RKO (cell line): ENCODE results near the gene C11orf87.

ENCODE experiments used
- DNase-seq: peaks from one replicate; pipeline ENCODE4 v3.0.0-alpha.2; 2016; ENCODE audit warnings: low spot score

The C11orf87 gene

DNA sequence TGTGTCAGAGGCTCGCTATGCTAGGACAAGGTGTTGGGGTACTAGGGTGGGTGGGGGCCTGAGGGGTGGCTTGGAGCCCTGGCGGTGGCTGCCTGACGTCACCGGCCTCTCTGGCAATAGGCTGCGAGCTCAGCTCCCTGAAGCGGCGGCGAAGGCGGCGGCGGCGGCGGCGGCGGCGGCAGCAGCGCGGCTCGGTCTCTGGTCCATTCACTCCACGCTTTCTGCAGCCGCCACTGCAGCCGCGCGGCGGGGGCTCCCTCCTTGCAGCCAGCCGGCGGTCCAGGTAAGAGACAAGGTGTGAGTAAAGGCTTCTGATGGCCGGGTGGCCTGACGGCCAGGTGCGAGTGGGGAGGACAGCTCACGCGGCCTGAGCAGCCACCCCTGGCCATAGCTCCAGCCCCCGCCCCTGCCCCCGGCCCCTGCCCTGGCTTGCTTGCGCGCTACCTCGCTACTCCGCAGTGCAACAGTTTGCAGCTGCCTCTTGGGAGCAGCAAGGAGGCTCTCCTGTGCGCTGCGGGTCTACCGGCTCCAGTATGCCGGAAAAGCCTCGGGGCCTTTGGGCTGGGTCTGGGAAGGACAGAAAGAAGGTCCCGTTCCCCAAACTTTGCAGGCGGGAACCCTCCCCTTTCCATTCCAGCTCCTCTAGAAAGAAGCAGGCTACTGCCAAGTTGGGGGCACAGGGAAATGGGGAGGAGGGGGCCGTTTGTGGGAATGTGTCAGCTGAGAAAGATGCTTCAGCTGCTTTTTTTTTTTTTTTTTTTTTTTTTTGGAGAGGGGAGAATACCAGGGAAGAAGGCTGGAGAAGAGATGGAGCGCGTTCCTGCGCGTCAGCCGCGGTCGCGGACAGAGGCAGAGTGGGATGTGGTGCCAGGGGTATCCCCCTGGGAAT is at the start of gene C11orf87:
C11orf87 (plus strand) TSS at position 210 of the 889 bp plus-strand sequence. CDS start 1,444 bp downstream, outside the sequence.
- no peak for DNase-seq

DNA sequence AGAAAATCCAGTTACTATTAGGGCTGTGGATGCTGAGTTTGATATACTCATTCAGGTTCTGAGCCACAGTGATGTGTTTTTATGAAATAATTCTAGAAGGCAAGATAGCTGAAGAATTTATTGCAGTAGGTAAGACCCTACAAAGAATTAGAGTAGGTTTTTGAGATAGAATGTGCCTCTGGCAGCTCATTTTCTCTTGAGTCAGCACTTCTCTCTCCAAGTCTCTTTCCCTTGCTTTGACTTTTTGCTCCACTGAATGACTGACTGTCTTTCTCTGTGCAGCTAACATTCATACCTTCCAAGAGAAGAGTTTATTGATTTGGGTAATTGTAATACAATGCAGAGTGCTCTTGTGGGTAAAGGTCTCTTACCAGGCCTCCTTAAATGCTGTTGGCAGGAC is 48.0 kb upstream of the C11orf87 start:
- no peak for DNase-seq

DNA sequence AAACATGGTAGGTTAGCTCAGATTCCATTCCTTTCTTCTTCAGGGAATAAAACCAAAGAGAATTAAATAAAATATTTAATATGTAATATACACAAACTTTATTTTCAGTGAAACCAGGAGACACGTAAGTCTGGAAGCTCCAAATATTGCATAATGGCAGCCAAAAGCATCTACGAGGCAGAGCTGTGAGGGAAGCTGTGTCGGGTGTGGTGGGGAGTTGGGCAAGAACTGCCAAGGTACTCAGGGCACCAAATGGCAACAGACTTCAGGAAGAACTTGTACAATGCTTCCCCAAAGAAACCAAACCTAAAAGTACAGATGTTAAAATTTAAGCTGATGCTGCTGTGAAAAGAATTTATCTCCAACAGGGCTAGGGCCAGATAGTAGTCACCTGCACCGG is 47.5 kb upstream of the C11orf87 start:
- DNase-seq, result no peak

DNA sequence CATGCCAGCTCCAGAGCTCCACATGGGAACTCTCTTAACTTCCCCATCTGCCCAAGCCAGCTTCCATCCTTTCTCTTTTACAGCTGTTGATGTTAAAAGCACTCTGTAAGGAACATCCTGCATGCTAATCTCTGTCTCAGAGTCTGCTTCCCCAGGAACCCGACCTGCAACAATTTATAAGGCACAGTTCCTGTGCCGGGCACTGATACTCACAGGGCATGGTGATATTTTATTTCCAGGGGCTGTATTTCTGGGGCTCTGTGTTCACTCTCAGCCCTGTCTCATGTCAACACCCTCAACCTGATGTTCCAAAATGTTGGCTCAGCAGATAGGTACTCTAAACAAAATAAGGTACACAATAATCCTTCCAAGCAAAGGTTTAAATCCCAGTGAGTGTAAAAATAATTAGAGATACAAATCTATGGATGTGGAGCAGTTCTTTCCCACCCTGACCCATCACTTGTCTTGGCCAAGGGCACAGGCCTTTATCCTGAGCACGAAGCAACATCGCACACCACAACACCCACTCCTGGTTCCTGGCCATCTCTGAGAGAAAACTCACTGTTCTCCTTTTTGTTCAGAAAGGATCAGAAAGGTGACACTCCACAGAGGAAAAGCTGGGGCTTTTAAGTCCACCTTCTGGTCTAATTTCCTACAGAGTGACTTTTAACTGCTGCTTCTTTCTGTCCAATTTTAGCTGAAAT is 44.8 kb upstream of the C11orf87 start:
- DNase-seq, result no peak

DNA sequence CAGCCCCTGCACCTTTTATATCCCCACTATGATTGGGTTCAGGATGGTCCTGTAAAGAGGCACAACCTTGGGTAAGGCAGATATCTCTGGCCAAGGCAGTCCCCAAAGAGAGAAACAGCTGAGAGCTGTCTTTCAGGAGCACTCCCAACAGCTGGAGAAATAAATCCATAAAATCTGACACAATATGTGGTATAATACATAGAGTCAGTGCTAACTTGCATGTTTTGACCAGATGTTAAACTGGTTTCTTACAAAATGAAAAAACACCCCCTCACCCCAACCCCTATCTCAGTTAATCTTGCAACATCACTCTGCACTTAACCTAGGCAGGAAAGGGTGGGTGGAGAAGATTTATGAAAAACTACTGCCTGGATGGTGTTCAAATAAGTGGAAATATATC is 44.0 kb upstream of the C11orf87 start:
- DNase-seq, result no peak

DNA sequence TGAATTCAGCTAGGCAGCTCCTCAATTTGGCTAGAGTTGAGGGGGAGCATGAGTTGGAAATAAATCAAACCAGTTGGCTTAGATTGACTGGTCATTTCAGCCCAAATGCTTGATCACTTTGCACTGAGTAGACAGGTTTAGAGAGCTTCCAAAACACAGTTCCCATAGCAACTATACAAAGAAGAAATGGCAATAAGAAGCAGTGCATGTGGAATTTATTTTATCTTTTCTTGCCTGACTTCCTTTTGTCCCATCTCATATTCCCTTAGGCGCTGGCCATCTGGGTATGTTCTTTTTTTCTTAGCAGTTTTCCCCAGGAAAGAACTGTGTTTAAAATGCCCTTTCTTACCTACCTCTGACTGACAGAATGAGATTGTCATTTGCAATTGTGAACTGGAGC is 38.7 kb upstream of the C11orf87 start:
- DNase-seq, result no peak

DNA sequence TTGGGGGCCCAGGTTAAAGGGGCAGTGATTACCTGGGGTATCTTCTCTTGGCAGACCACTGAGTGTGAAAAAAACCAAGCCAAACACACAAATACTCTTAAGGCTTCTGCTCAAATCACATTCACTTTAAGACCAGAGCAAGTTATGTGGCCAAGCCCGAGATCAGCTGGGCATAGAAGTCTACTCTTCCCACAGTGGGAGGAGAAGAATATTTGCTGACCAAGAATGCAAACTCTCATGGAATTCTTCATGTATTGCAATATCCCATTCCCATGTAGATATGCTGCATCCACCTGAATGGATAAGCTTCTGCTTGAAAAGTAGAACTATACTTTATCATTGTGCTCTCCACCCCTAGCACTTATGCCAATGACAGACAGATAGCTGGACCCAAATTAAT is 37.1 kb upstream of the C11orf87 start:
- DNase-seq, result no peak

DNA sequence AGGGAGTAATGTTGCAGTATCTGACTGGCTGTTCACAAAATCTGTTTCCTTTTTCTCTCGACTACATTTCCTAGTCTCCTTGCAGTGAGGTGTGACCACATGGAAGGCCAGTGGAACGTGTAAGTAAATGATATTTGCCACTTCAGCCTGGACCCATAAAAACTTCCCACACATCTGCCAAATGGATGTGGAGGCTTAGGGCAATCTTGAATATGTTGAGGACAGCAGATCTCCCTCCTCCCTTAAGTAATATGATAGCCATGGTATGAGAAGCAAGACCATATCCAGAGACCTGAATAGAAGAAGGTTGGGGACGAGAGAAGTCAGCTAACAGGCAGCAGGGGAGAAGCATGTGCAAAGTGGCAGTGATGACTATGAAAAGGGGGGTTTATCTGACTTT is 33.0 kb upstream of the C11orf87 start:
- DNase-seq, result no peak

DNA sequence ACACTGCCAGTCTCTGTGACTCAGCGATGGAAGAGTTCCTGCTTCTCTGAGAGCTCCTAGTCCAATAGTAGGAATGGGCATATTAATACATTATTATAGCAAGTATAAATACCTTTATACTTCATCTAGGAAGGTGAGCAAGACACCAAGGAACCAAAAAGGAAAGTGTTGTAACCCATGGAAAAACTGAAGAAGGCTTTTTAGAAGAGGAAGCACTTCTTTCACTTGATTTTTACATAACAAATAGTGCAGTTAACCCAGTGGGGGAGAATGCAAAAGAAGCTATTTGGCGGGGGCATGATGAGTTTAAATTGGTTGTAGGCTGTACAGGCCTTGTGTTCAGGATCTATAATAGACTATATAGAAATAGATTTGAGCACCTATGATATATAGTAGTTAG is 31.2 kb upstream of the C11orf87 start:
- DNase-seq, result no peak

DNA sequence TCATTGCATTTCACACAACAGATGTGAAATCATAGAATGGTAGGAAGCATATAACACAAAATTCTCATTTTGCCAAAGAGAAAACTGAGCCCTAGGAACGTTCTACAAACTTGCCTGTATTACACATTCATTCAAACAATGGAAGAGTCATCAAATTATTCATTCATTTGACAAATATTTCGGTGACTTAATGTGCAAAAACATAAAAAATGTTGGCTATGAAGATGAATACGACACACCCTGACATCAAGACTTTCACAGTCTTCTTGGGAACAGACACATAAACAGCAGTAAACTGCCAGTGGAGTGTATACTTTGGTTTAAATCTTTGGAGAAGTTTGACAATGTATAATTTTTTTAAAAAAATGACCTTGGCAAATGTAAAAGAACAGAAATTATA is 20.4 kb upstream of the C11orf87 start:
- no peak for DNase-seq

DNA sequence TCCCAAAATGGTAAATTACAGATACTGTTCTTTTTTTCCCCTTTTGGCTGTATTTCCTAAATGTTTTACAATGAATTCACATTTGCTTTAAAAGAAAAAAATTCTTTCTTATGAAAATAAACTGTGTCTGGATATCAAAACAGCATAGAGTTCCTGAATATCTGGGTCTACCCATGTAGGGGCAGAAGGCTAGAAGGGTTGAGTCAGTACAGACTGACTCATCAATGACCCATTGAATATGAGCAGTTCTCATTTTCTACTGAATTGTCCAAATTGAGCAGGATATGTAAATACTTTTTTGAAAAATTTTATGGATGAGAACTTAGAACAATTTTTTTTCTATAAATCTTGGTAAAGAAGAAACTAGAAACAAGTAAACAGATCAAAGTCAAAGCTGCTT is 16.3 kb upstream of the C11orf87 start:
- DNase-seq, result peak; percentile 47

DNA sequence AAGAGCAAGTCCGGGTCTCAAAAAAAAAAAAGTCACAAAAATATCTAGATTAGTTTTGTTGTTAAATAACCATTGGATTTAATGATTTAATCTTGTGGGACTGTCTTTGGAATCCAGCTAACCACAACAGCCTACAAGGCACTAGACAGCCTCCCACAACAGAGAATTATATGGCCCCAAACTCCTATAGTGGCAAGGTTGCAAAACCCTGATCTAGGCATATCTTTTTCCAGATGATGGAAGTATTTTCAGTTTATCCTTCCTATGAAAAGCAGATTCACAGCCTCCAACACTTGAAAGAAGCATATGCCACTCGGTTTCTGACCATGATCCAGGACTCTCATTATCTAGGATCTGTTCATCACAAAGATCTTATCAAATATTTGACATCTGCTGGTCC is 5.4 kb upstream of the C11orf87 start:
- DNase-seq, result no peak

DNA sequence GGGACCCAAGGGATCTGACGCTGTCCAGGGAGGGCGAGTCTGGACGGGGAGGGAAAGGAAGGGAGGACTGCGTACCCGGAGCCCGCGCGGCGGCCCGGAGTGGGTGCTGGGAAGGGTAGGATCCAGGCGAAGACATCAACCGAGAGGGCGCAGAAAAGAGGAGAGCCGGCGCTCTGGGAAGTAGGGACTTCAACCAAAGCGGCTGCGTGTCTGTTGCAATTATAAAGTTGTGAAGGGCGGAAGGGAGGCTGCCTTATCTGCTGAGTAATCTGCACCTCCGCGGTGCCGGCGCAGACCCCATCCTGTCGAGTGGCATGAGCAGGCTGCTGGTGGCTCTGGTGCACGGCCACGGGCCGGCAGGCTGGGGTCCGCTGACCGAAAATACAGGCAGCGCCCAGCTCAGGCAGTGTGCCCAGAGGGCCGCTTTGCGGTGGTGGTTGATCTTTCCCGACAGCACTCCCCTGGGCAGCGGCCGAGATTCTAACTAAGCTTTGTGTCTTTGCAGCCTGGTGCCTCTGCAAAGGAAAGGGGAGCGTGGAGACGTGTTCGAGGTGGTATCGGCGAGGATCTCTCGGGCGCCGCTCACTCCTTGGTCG is 978 bp downstream of the C11orf87 start:
- no peak for DNase-seq

DNA sequence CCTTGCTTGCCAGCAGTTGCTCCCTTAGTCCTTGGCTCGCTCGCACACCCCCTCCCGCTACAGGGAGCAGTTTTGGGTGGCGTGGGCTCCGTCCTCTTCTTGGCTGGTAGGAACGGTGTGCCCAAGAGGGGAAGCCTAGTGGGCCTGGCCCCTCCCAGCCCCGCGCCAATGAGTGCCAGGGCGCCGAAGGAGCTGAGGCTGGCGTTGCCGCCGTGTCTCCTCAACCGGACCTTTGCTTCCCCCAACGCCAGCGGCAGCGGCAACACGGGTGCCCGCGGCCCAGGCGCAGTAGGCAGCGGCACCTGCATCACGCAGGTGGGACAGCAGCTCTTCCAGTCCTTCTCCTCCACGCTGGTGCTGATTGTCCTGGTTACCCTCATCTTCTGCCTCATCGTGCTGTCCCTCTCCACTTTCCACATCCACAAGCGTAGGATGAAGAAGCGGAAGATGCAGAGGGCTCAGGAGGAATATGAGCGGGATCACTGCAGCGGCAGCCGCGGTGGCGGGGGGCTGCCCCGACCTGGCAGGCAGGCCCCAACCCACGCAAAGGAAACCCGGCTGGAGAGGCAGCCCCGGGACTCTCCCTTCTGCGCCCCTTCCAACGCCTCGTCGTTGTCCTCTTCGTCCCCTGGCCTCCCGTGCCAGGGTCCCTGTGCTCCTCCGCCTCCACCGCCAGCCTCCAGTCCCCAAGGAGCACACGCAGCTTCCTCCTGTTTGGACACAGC is 1.6 kb downstream of the C11orf87 start:
- DNase-seq, result no peak

DNA sequence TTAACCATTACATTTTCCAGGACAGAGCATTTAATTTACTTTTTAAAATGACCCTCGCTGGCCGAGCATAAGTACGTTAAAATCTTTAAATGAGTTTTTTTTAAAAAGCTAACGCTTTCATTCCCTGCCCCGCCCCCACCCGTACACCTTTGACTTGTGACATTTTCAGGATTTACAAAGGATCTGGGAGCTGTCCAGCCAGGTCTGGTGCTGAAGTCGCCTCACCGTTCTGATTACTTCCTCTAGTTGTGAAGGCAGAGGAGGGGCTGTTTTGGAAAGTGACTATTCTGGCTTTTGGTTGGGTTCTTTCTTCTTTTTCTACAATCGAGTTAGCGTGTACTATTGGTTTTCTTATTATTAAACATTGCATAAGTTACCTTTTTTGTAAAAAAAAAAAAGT is 2.9 kb downstream of the C11orf87 start:
- DNase-seq, result peak; percentile 20

DNA sequence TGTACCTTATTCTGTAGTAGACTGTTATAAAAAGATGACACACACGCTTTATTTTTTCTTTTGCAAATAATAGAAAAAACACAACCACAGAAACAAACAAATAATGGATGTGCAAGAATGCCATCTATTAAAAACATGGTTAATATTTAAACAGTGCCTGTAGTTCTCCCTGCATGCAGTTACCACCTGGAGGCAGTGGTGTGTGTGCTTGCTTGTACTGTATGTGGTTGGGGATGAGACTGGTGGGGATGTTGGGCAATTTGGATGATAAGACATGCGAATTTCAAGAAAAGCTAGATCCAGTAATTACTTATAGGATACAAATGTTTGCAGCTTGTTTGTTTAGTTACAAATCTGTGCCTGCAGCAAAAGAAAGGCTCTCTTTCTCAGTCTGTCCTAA is 3.6 kb downstream of the C11orf87 start:
- DNase-seq, result no peak

DNA sequence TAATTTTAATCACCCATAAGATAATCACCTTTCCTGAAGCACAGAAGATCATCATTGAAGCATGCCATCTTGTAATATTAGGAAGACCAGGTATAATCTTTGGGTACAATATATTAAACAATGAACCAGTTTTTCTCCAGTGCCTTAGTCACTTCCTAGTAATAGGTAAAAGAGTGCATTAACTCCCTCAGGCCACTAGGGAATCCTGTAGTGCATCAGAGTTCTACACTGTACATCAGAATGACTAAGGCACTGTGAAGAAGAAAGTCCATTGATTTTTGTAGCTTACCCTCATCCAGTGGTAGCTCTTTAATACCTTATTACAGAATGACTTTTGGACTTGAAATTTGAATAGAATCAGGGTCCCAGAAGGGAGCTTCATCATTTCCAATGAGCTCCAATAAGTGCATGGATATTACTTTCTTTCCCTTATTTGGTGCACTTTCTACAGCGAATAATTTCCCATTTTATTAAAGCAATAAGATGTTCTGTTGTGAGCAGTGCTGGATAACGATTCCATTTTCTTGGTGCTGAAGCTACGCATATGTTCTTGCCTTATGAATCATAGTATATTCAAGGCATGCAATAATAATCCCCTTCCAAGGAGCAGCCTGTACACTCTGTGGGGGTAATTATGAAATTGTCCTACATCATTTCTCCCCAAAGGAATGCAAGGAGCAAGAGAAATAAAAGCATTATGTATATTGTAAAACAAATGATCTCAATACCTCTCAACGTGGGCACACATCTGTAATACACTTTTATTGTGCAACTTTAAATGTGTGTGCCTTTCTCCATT is 4.7 kb downstream of the C11orf87 start:
- peak; percentile 52 for DNase-seq

DNA sequence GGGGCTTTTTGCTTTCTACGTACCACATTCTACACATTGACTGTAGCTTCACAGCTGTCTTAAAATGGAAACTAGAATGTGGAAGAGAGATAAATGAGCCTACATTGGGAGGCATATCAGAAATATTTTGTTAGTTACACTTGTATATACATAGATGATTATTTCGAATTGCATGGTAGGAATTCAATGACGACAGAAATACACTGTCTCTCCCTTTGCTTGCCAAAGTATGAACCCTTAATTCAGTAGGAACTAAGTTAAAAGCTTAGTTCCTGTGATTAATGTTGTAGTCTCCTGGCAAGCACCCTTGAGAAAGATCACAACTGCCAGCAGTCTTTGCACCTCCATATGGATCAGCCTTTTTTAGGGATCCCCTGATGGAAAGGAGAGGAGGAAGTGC is 10.1 kb downstream of the C11orf87 start:
- DNase-seq, result no peak

DNA sequence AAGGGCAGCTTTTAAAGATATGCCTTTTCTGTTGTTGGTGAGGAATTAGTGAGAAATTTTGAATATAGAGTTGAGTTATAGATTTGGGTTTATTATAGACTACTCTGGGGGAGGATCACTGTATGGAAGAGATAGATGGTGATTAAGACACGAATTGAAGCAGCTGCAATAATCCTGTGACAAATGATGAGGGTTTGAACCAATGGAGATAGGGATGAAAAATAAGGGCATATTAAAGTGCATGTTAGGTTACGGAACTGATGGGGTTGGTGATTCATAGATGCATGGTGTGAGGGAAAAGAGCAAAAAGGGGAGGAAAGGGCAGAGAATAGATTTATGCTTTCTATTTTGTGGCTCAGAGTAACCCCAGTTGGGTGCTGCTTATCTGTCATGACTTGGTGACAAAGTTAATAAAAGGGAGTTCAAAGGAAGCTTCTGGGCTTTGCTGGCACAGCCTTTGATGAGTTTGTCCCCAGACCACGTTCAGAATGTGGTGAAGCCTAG is 11.8 kb downstream of the C11orf87 start:
- DNase-seq, result no peak

DNA sequence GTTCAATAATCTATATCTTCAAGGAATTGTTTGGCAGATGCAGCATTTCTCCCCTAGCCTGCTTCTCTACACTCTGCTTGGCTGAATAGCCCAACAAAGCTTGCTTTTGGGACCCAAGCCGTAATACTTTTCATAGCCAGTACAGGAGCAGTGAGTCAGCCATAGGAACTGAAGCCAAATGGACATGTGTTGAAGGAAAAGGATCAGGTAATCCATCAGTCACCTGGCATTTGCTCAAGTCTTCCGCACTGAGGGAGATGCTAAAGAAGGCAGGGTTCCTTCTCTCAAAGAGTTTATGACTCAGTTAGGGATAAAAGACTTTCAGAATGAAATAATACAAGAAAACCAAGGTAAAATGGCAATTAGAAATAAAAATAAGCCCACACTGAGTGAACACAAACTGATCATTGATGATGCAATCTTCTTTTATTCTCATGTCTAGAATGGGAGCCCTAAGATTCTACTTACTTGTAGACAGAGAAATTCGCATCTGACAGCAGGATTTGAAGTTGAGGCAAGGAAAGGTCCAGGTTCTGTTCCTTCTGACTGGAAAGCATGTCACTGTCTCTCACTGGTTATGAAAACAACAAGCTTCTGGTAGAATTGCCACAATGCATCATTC is 13.2 kb downstream of the C11orf87 start:
- no peak for DNase-seq

DNA sequence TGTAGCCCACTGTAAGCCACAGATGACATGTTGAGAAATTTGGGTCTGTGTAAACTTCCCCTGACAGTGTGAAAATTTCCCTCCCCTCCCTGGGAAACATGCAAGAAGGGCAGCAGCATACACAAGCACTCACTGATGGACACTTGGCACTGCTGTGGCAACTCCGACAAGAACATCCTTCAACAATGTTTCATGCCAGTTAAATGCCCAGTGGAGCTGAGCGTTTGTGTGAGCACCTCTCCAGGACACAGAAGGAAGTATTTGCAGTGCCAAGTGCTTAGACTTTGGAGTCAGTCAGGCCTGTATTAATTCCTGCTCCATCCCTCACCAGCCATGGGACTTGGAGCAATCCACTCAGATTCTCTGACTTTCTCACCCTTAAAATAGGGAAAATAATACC is 17.7 kb downstream of the C11orf87 start:
- DNase-seq, result no peak
